Astrocyte of the spinal cord (primary cell): ENCODE measurements around the gene XG.
"Not testable (repeated sequence)": the region's sequence is repeated elsewhere in the genome, so short reads cannot be mapped to it uniquely, and the experiment has no call there.

ENCODE experiments used
- DNase-seq: peaks from one replicate; pipeline ENCODE4 v3.0.0; 2011; ENCODE audit warnings: low read depth, low spot score
- H3K4me3 ChIP-seq: 2 replicates; pipeline ENCODE4 v1.5.1; 2011; ENCODE audit warnings: low read depth, mild to moderate bottlenecking, low read length, moderate library complexity
- CTCF ChIP-seq: IDR thresholded peaks from 2 replicates; pipeline ENCODE4 v1.5.1; 2012; ENCODE audit warnings: low read depth, mild to moderate bottlenecking, low read length, inconsistent platforms
- in situ Hi-C: cut with HindIII; loops from 2 replicates; pipeline ENCODE4 v1.10.0; 2017; ENCODE audit warnings: low sequenced_read_pairs

XG gene

DNA sequence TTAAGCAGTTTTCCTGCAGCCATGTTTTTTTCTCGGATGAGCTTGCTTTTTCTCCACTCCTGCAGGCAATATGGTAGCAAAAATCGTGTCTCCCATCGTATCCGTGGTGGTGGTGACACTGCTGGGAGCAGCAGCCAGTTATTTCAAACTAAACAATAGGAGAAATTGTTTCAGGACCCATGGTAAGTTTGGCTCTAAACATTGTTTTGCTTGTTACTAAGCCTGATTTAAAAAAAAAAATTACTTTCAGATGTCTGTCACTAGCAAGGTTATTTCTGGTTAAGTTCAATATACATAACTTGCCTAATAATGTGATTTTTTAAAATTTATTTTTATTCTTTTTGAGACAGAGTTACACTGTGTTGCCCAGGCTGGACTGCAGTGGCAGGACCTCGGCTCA is 59.4 kb downstream of the XG start:
- TF ChIP-seq CTCF, result no peak
- in situ Hi-C loops, result no loop called here
- no peak overlapping the region for H3K4me3 ChIP-seq
- no peak for DNase-seq

DNA sequence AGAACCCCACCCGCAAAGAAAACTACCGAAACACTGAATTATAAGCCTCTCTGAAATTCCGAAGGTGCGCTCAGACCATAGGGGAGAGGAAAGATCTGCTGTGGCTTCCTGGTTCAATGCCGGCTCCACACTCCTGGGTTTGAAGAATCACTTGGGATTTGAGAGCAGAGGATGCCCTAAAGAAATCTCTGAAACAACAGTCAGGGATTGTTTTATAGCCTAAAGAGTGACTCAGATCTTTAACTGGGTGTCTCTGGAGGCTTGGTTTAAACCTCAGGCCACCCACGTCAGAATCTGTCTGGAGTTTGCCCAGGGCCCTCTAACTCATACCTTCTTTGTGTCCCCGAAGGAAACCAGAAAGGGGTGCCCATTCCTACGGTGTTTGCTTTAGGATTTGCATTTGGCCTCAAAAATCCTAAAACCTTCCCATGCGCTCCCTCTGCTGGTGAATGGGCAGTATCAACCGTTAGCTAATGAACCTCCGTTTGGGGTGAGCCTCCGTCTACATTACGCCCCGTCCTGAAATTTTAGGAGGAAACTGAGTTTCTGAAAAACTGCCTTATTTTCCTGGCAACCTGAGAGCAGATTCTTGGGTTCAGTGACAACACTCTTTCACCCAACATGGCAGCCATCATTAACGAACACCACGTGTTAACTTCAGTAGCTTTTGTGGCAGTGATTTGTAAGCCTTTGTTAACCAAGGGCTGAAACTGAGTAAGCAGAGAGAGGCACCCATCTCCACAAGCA is 60.5 kb downstream of the XG start:
- H3K4me3 ChIP-seq, in situ Hi-C loops: not testable (repeated sequence)
- peak; percentile 76 for TF ChIP-seq CTCF
- peak; percentile 41 for DNase-seq

- no peak for TF ChIP-seq CTCF
- DNase-seq, result no peak
- H3K4me3 ChIP-seq, result no peak overlapping the region
- in situ Hi-C loops, result no loop called here
Observed at GRCh38 chrX:2817036-2817435, 65.2 kb downstream of the XG start.

- DNase-seq, result peak; percentile 15
- peak; percentile 50 for TF ChIP-seq CTCF
- in situ Hi-C loops, result no loop called here
Observed at GRCh38 chrX:2819345-2820135, 67.7 kb downstream of the XG start.

DNA sequence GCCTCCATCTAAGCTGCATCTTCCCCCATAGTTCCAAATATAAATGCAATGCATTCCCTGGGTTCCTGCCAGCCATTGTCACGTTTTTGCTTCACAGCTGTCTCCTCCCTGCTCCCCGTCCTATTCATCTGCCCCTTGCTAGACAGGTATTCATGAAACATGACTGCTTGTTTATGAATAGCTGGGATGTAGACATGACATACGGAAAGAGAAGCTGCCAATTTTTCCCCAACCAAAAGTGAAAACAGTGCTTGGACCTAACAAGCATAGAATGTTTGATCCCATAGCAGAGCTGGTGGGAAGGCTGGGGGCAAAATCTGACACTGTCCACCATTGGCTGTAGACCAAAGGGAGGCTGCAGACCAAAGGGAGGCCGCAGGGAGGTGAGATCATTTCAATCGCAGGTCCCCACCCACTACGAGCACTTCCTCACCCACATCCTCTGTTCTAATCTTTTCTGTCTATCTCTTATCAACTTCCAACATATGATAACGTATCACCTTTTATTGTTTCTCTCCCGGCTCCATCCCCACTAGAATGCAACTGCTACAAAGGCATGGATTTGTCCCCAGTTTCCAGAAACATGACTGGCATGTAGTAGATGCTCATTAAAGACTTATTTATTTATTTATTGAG is 68.4 kb downstream of the XG start:
- DNase-seq, result no peak
- no peak overlapping the region for H3K4me3 ChIP-seq
- TF ChIP-seq CTCF, result no peak
- in situ Hi-C loops, result no loop called here

More at GRCh38 chrX:2819345-2820135, 67.7 kb downstream of the XG start:
- H3K4me3 ChIP-seq, result no peak overlapping the region

DNA sequence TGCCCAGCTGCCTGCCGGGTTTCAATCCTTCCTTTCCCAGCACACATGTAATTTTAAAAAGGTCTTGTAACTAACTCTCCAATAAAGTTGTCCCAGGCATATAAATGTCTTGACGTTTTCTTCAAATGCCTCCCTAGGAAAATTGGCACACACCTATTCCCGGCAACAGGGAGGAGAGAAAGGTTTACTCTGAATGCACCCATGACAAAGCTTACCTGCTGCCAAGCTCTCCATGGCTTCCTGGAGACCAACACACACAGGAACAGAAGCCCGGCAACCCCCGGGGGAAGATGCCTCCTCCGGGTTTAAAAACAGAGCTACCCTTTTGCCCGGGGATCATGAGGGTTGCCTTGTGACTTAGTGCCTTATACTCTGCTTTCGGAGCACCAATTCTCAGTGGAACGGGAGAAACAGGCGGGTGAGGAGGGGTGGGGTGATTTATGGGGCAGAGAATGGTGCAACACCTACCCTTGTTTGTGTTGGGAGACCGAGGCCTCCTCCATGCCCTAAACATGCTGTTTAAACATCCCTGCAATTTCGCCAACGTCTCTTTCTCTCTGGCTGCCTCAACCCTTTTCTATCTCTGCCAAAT is 72.1 kb downstream of the XG start:
- no peak for TF ChIP-seq CTCF
- no peak for DNase-seq
- no peak overlapping the region for H3K4me3 ChIP-seq
- in situ Hi-C loops, result no loop called here
